ENCODE measurements around the gene TMEM139.
A peak's percentile ranks its signal among the peaks of the same experiment; 100 is the strongest.

TMEM139 gene

GRCh38 chr7:143321242-143321641 lies 36.5 kb downstream of the TMEM139 start:
- no peak overlapping the region for H3K9ac ChIP-seq (ENCODE audit: low read length)
- no peaks in the 10 kb centered on the region for H4K20me1 ChIP-seq (ENCODE audit: insufficient read depth, low read length)
- no peak overlapping the region for H3K27ac ChIP-seq (ENCODE audit: low read length)

GRCh38 chr7:143321734-143322133 lies 37.0 kb downstream of the TMEM139 start:
- H3K27me3 ChIP-seq (ENCODE audit: low read depth, low read length): 0 out of 2 replicates have a peak, but pooled peaks cover 9% of the 10 kb centered on the region
- H3K79me2 ChIP-seq (ENCODE audit: low read length): no peaks in the 10 kb centered on the region
- no peaks in the 10 kb centered on the region for H3K36me3 ChIP-seq (replicated peaks; ENCODE audit: low read depth, low read length)
- no peak overlapping the region for H3K9ac ChIP-seq (ENCODE audit: low read length)
- H2AFZ ChIP-seq (ENCODE audit: low read depth, low read length): no peak overlapping the region
- no peak overlapping the region for H3K27ac ChIP-seq (ENCODE audit: low read length)
- H3K9me3 ChIP-seq (ENCODE audit: insufficient read depth, low read length): no peaks in the 10 kb centered on the region
- no peak overlapping the region for H3K4me3 ChIP-seq (ENCODE audit: low read length)
- peaks cover 8% of the 10 kb centered on the region for H3K4me1 ChIP-seq (ENCODE audit: low read length)
- no peak overlapping the region for H3K4me2 ChIP-seq (ENCODE audit: low read length)
- TF ChIP-seq EZH2phosphoT487 (IDR thresholded peaks at IDR 0.05; ENCODE audit: low read depth): no peak
- peak; percentile 30; the same call in 1 of the 2 replicates for TF ChIP-seq CTCF (IDR thresholded peaks at IDR 0.05; ENCODE audit: low read depth, low read length)
- H4K20me1 ChIP-seq (ENCODE audit: insufficient read depth, low read length): no peaks in the 10 kb centered on the region

More at GRCh38 chr7:143321242-143321641, 36.5 kb downstream of the TMEM139 start:
- no peaks in the 10 kb centered on the region for H3K9me3 ChIP-seq (ENCODE audit: insufficient read depth, low read length)
- no peak overlapping the region for H3K4me3 ChIP-seq (ENCODE audit: low read length)
- no peak for TF ChIP-seq CTCF (IDR thresholded peaks at IDR 0.05; ENCODE audit: low read depth, low read length)
- TF ChIP-seq EZH2phosphoT487 (IDR thresholded peaks at IDR 0.05; ENCODE audit: low read depth): no peak
- 0 out of 2 replicates have a peak, but pooled peaks cover 9% of the 10 kb centered on the region for H3K27me3 ChIP-seq (ENCODE audit: low read depth, low read length)
- H3K36me3 ChIP-seq (replicated peaks; ENCODE audit: low read depth, low read length): no peaks in the 10 kb centered on the region
- no peaks in the 10 kb centered on the region for H3K79me2 ChIP-seq (ENCODE audit: low read length)
- H3K4me1 ChIP-seq (ENCODE audit: low read length): peaks cover 8% of the 10 kb centered on the region
- H3K4me2 ChIP-seq (ENCODE audit: low read length): no peak overlapping the region
- H2AFZ ChIP-seq (ENCODE audit: low read depth, low read length): no peak overlapping the region

- TF ChIP-seq EZH2phosphoT487 (IDR thresholded peaks at IDR 0.05; ENCODE audit: low read depth) (no peak), CTCF (IDR thresholded peaks at IDR 0.05; ENCODE audit: low read depth, low read length) (no peak)
- Histone ChIP-seq H3K4me3 (ENCODE audit: low read length) (no peak overlapping the region), H3K79me2 (ENCODE audit: low read length) (no peaks in the 10 kb centered on the region), H3K27ac (ENCODE audit: low read length) (no peak overlapping the region), H4K20me1 (ENCODE audit: insufficient read depth, low read length) (no peaks in the 10 kb centered on the region), H3K9ac (ENCODE audit: low read length) (no peak overlapping the region), H3K27me3 (ENCODE audit: low read depth, low read length) (0 out of 2 replicates have a peak, but pooled peaks cover 9% of the 10 kb centered on the region), H3K4me1 (ENCODE audit: low read length) (peaks cover 14% of the 10 kb centered on the region), H3K36me3 (replicated peaks; ENCODE audit: low read depth, low read length) (no peaks in the 10 kb centered on the region), H3K9me3 (ENCODE audit: insufficient read depth, low read length) (no peaks in the 10 kb centered on the region), H3K4me2 (ENCODE audit: low read length) (no peak overlapping the region), H2AFZ (ENCODE audit: low read depth, low read length) (no peak overlapping the region)
These were observed 38.2 kb downstream of the TMEM139 start for GRCh38 chr7:143322760-143323633.

GRCh38 chr7:143323653-143324052 lies 38.9 kb downstream of the TMEM139 start:
- Histone ChIP-seq H3K27me3 (ENCODE audit: low read depth, low read length) (0 out of 2 replicates have a peak, but pooled peaks cover 9% of the 10 kb centered on the region), H3K4me2 (ENCODE audit: low read length) (no peak overlapping the region), H3K9ac (ENCODE audit: low read length) (no peak overlapping the region), H3K79me2 (ENCODE audit: low read length) (no peaks in the 10 kb centered on the region), H3K9me3 (ENCODE audit: insufficient read depth, low read length) (no peaks in the 10 kb centered on the region), H3K36me3 (replicated peaks; ENCODE audit: low read depth, low read length) (no peaks in the 10 kb centered on the region), H3K4me3 (ENCODE audit: low read length) (no peak overlapping the region), H4K20me1 (ENCODE audit: insufficient read depth, low read length) (no peaks in the 10 kb centered on the region), H3K4me1 (ENCODE audit: low read length) (peaks cover 21% of the 10 kb centered on the region), H2AFZ (ENCODE audit: low read depth, low read length) (no peak overlapping the region), H3K27ac (ENCODE audit: low read length) (no peak overlapping the region)
- TF ChIP-seq CTCF (IDR thresholded peaks at IDR 0.05; ENCODE audit: low read depth, low read length) (no peak), EZH2phosphoT487 (IDR thresholded peaks at IDR 0.05; ENCODE audit: low read depth) (no peak)

Measured in OCI-LY3 (cell line).